ENCODE results near the gene AKT1S1.

- TF ChIP-seq CTCF (IDR thresholded peaks at IDR 0.05), result no peak
- TF ChIP-seq POLR2A (IDR thresholded peaks at IDR 0.05), result no peak
Measured at GRCh38 chr19:49847731-49848696, 29.1 kb downstream of the AKT1S1 start.
